ENCODE data around the gene CWH43. TPM values are rescaled to one million over a fixed set of nuclear protein-coding genes. Genes with fewer than 3 reads are reported as not detected.
"Not testable (repeated sequence)": the region's sequence is repeated elsewhere in the genome, so short reads cannot be mapped to it uniquely, and the experiment has no call there.

Gene CWH43
- total RNA-seq, result not detected

DNA sequence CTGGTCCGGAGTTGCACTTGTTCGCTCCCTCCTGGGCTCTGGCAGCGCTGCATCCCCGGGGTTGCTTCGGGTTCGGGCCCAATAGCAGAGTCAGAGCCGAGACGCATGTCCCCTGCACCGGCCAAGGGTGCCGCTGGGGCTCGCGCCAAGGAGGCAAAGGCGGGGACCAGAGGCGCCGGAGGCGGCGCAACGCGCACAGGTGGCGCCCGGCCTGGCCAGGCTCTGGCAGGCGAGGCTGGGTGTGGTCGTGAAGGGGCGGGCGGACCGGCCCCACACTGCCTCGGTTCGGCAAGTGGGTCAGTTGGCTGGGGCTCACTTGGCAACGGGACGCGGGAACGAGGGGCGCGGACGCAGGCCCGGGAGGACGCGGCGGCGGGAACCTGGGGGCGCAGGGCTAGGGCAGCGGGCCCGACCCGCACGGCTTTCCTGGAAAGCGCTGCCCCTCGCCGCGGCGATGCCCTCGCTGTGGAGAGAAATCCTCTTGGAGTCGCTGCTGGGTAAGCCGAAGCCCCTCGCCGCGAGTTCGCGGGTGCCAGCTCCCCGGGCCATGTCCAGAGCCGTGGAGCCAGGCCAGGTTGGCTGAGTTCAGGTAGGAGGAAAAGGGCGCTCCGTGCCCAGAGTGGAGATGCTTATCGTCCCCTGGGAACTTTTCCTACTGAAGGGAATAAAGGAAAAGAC, at the start of gene CWH43:
Gene CWH43 (plus strand): TSS at position 300 of the 678 bp plus-strand sequence. CDS start 155 bp downstream, at position 455.
- Mint-ChIP-seq H3K36me3 (no peaks in the 10 kb centered on the region), H3K9me3 (peaks cover 0 to 7% of the 10 kb centered on the region in 2 donors), H3K27ac (no peak within 1 kb of the TSS)
- DNase-seq (ENCODE audit: low spot score in 2 of 2) (no peak), ATAC-seq (no peak)

DNA sequence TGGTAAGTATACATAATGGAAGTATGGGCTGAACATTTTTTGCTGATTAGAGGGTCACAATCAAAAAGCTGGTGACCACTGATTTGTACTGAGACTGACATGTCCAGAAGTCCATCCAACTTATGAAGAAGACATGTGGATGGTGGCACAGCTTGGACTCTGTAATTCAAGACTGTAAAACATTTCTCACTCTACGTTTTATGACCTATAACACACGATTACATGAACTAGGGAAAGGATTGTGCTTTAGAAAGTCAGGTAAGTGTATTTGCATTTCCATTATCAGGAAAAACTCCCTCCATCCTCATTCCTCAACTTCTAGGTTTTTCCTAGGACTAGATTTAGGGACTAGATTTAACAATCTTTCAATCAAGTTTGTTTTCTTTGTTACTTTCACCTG, 49.0 kb upstream of the CWH43 start:
- Mint-ChIP-seq H3K36me3 (no peaks in the 10 kb centered on the region), H3K27ac (no peak overlapping the region), H3K9me3 (no peaks in the 10 kb centered on the region)
- ATAC-seq (no peak), DNase-seq (ENCODE audit: low spot score in 2 of 2) (no peak)

DNA sequence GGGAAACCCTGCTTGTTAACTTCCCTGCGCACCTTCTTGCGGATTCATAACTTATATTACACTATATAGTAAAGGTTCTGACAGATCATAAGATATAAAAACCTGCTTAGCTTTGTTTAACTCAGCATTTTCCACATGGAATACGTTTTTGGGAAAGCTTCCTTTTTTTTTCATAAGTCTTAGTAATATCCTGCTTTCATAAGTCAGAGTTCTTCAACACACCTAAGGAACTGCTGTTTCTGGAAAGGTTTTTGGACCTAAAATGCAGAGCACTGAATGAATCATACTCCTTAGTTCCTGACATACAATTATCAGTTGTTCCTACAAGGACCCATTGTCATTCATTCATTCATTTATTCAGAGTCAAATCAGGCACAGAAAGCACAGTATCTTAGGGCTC, 47.2 kb upstream of the CWH43 start:
- ATAC-seq, result no peak

GRCh38 chr4:48939785-48940184, 46.3 kb upstream of the CWH43 start:
- H3K9me3 Mint-ChIP-seq, result no peaks in the 10 kb centered on the region
- no peak for ATAC-seq
- H3K27ac Mint-ChIP-seq, result no peak overlapping the region
- no peak for DNase-seq (ENCODE audit: low spot score in 2 of 2)
- H3K36me3 Mint-ChIP-seq, result no peaks in the 10 kb centered on the region

More for the DNA sequence above, 47.2 kb upstream of the CWH43 start:
- DNase-seq (ENCODE audit: low spot score in 2 of 2), result no peak
- H3K27ac Mint-ChIP-seq, result no peak overlapping the region
- H3K36me3 Mint-ChIP-seq, result no peaks in the 10 kb centered on the region
- no peaks in the 10 kb centered on the region for H3K9me3 Mint-ChIP-seq

GRCh38 chr4:48943387-48943786, 42.7 kb upstream of the CWH43 start:
- Mint-ChIP-seq H3K36me3 (no peaks in the 10 kb centered on the region), H3K27ac (no peak overlapping the region), H3K9me3 (no peaks in the 10 kb centered on the region)
- DNase-seq (ENCODE audit: low spot score in 2 of 2) (no peak), ATAC-seq (peak in 1 of 2 donors; percentile 36)

GRCh38 chr4:48944252-48944651, 41.8 kb upstream of the CWH43 start:
- Mint-ChIP-seq H3K9me3 (no peaks in the 10 kb centered on the region), H3K27ac (peak overlapping the region in 1 of 2 donors; percentile 61), H3K36me3 (no peaks in the 10 kb centered on the region)
- ATAC-seq (peak; percentile 25 to 30), DNase-seq (ENCODE audit: low spot score in 2 of 2) (no peak)

- peak; percentile 71 to 81 for ATAC-seq
- Mint-ChIP-seq H3K9me3 (no peaks in the 10 kb centered on the region), H3K36me3 (no peaks in the 10 kb centered on the region), H3K27ac (peak overlapping the region in 1 of 2 donors; percentile 61)
- DNase-seq (ENCODE audit: low spot score in 2 of 2), result peak in 1 of 2 donors; percentile 63
Observed at GRCh38 chr4:48944756-48945241, 41.3 kb upstream of the CWH43 start.

DNA sequence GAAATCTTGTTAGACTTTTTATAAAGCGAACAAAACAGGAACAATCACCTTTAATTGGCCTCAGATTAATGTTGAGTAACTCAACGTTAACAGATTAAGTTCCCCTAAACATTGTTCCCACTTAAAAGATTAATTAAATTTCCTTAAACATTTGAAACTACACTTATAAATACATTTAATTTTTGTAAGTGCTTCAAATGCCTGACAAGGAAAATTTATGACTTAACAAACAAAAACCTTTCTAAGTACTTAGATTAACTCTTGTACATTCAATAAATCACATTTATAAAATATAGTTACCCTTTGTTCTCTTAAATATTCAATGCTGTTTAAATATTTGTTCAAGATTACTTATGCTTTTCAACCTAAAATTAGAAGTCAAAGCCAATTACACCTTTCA, 40.1 kb upstream of the CWH43 start:
- Mint-ChIP-seq H3K36me3 (no peaks in the 10 kb centered on the region), H3K9me3 (peaks cover 0 to 3% of the 10 kb centered on the region in 2 donors), H3K27ac (no peak overlapping the region)
- DNase-seq (ENCODE audit: low spot score in 2 of 2) (no peak), ATAC-seq (no peak)

DNA sequence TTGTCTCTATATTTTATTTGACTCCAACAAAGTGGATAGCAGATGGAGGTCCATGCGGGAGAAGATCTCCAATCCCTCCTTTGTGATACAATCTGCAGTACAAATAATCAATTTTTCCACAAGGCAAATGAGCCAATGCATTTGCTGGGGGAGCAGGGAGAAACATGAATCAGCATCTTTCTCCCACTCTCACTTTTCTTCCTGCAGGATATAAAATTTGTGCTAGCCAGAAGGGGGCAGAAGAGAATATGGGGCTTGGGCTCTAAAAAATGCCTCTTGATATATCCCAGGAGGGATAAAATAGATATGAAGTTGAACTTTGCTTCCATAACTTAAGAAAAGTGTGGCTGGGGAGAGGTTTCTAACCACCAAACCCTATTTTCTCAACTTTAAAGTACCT, 38.3 kb upstream of the CWH43 start:
- no peak for ATAC-seq
- H3K36me3 Mint-ChIP-seq, result no peaks in the 10 kb centered on the region
- no peak for DNase-seq (ENCODE audit: low spot score in 2 of 2)
- H3K27ac Mint-ChIP-seq, result no peak overlapping the region
- H3K9me3 Mint-ChIP-seq, result peaks cover 0 to 3% of the 10 kb centered on the region in 2 donors

DNA sequence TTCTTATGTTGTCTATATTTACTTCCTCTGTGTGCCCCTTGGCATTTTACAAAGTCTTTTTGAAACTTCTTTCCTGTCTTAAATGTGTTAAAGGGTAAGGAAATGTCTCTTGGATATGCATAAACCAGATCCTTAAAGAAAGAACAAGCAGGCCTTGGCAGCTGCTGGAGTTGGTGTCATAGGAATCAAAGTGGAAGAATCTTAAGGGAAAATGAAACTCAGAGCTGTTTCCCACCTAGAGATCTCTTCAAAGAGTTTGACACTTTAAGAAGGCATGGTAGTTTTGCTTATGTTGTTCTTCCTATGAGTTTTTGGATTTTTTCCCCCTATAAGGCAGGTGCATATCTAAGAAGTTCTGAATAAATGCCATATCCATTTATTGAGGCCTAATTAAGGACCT, 37.0 kb upstream of the CWH43 start:
- Mint-ChIP-seq H3K27ac (no peak overlapping the region), H3K9me3 (peaks cover 0 to 3% of the 10 kb centered on the region in 2 donors), H3K36me3 (no peaks in the 10 kb centered on the region)
- ATAC-seq (no peak), DNase-seq (ENCODE audit: low spot score in 2 of 2) (no peak)

GRCh38 chr4:48949518-48950219, 36.4 kb upstream of the CWH43 start:
- no peaks in the 10 kb centered on the region for H3K36me3 Mint-ChIP-seq
- no peak for ATAC-seq
- H3K9me3 Mint-ChIP-seq, result peaks cover 0 to 3% of the 10 kb centered on the region in 2 donors
- no peak for DNase-seq (ENCODE audit: low spot score in 2 of 2)
- H3K27ac Mint-ChIP-seq, result no peak overlapping the region

- ATAC-seq, result no peak
- Mint-ChIP-seq H3K27ac (no peak overlapping the region), H3K9me3 (peaks cover 0 to 3% of the 10 kb centered on the region in 2 donors), H3K36me3 (no peaks in the 10 kb centered on the region)
- no peak for DNase-seq (ENCODE audit: low spot score in 2 of 2)
Observed at GRCh38 chr4:48954314-48954713, 31.8 kb upstream of the CWH43 start.

DNA sequence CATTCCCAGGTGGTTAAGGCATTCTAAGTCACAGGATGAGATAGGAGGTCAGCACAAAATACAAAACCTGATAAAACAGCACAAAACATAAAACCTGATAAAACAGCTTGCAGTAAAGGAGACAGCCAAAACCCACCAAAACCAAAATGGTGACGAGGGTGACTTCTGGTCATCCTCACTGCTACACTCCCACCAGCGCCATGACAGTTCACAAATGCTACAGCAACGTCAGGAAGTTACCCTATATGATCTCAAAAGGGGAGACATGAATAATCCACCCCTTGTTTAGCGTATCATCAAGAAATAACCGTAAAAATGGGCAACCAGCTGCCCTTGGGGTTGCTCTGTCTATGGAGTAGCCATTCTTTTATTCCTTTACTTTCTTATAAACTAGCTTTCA, 28.7 kb upstream of the CWH43 start:
- not testable (repeated sequence) for H3K36me3 Mint-ChIP-seq; DNase-seq (ENCODE audit: low spot score in 2 of 2); H3K9me3 Mint-ChIP-seq; H3K27ac Mint-ChIP-seq; ATAC-seq

- ATAC-seq (no peak), DNase-seq (ENCODE audit: low spot score in 2 of 2) (no peak)
- H3K27ac Mint-ChIP-seq, result no peak overlapping the region
- H3K9me3 Mint-ChIP-seq, result no peaks in the 10 kb centered on the region
- no peaks in the 10 kb centered on the region for H3K36me3 Mint-ChIP-seq
Observed at GRCh38 chr4:48958582-48958981, 27.5 kb upstream of the CWH43 start.

DNA sequence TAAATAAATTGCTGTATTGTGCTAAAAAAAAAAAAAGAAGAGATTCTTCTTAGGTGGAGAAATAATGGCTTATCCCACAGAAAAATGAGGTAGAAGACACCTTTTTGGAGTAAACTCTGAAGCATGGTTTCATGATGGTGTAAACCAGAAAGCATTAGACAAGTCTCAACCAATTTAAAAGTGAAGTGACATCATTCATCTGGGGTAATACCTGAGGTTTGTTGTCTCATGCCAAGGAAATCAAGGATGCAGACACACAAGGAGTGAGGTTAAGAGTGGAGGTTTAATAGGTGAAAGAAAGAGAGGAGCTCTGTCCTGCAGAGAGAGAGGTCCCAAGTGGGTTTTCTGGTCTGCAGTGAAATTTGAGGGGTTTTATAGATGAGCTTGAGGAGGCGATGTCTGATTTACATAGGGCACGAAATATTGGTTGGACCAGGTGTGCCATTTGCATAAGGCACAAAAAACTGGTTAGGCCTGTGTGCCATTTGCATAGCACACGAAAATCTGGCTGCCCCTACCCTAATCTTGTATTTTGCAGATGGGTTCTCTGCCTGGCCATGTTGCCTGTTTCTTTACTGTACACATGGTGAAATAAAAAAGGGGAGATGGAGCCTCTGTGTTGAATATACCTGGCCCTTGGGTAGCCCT, 25.0 kb upstream of the CWH43 start:
- H3K9me3 Mint-ChIP-seq, result no peaks in the 10 kb centered on the region
- no peaks in the 10 kb centered on the region for H3K36me3 Mint-ChIP-seq
- DNase-seq (ENCODE audit: low spot score in 2 of 2), result no peak
- no peak overlapping the region for H3K27ac Mint-ChIP-seq
- no peak for ATAC-seq

DNA sequence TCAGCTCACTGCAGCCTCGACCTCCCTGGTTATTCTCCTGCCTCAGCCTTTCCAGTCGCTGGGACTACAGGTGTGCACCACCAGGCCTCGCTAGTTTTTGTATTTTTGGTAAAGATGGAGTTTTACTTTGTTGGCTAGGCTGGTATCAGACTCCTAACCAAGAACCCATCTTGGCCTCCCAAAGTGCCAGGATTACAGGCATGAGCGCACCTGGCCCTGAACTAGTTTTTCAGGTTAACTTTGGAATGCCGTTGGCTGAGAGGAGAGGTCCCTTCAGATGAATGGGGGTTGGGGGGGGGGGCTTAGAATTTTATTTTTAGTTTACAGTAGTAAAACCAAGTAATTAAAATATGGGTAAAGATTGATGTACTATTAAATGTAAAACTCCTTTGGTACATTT, 23.4 kb upstream of the CWH43 start:
- no peak for ATAC-seq
- Mint-ChIP-seq H3K27ac (no peak overlapping the region), H3K36me3 (no peaks in the 10 kb centered on the region), H3K9me3 (no peaks in the 10 kb centered on the region)
- DNase-seq (ENCODE audit: low spot score in 2 of 2), result no peak

GRCh38 chr4:48963042-48963679, 22.9 kb upstream of the CWH43 start:
- ATAC-seq (peak; percentile 79 to 82), DNase-seq (ENCODE audit: low spot score in 2 of 2) (peak; percentile 59 to 75)
- Mint-ChIP-seq H3K9me3 (no peaks in the 10 kb centered on the region), H3K27ac (no peak overlapping the region), H3K36me3 (no peaks in the 10 kb centered on the region)

Measured in activated naive CD4-positive, alpha-beta T cell treated with anti-CD3 and anti-CD28 coated beads, Interleukin-2, amount 50 U/mL, for 72 hours (primary cell).